HepG2 (cell line): ENCODE data around the gene PCIF1. TPM values are rescaled to one million over a fixed set of nuclear protein-coding genes. Genes with fewer than 3 reads are reported as not detected.

Source experiments
- AGO1 ChIP-seq: fragments of 200-400 bp; formaldehyde crosslinking; IDR thresholded peaks from 2 replicates; pipeline ENCODE4 v1.6.1; 2017; ENCODE audit warnings: mild to moderate bottlenecking, low read depth, low read length, moderate library complexity; ENCODE audit not compliant: poor library complexity, severe bottlenecking
- FIP1L1 ChIP-seq: fragments of 200-400 bp; formaldehyde crosslinking; IDR thresholded peaks from 2 replicates; pipeline ENCODE4 v1.6.1; 2018; ENCODE audit warnings: low read depth, mild to moderate bottlenecking, low read length, moderate library complexity, borderline replicate concordance; ENCODE audit not compliant: insufficient read depth
- FOXO4 ChIP-seq: sonication (generic); formaldehyde crosslinking; conservative IDR thresholded peaks from 2 replicates; pipeline ENCODE4 v1.8.1; 2023; ENCODE audit warnings: missing genetic modification reagents
- MATR3 ChIP-seq: sonication (generic); formaldehyde crosslinking; IDR thresholded peaks from 2 replicates; pipeline ENCODE4 v1.4.0; 2020; ENCODE audit warnings: missing genetic modification reagents
- MAX ChIP-seq: IDR thresholded peaks from 2 replicates; pipeline ENCODE4 v1.6.1; 2012; ENCODE audit warnings: inconsistent platforms
- MLLT10 ChIP-seq: sonication (generic); formaldehyde crosslinking; IDR thresholded peaks from 2 replicates; pipeline ENCODE4 v1.4.0; 2020; ENCODE audit warnings: missing genetic modification reagents
- RFX5 ChIP-seq: IDR thresholded peaks from 2 replicates; pipeline ENCODE4 v1.6.1; 2011; ENCODE audit warnings: low read depth, low read length, improper control_type of control experiment
- SALL2 ChIP-seq: sonication (generic); formaldehyde crosslinking; IDR thresholded peaks from 2 replicates; pipeline ENCODE4 v1.8.1; 2023; ENCODE audit warnings: mild to moderate bottlenecking, missing genetic modification reagents, inconsistent platforms
- U2AF2 ChIP-seq: fragments of 200-400 bp; formaldehyde crosslinking; IDR thresholded peaks from 2 replicates; pipeline ENCODE4 v1.6.1; 2017; ENCODE audit warnings: low read depth, mild to moderate bottlenecking, low read length
- ZBTB2 ChIP-seq: sonication (generic); formaldehyde crosslinking; IDR thresholded peaks from 2 replicates; pipeline ENCODE4 v1.8.0; 2022; ENCODE audit warnings: low read depth, missing genetic modification reagents
- ZBTB39 ChIP-seq: sonication (generic); formaldehyde crosslinking; IDR thresholded peaks from 2 replicates; pipeline ENCODE4 v1.5.0; 2020; ENCODE audit warnings: missing genetic modification reagents
- ZNF138 ChIP-seq: sonication (generic); formaldehyde crosslinking; IDR thresholded peaks from 2 replicates; pipeline ENCODE4 v1.5.0; 2020; ENCODE audit warnings: mild to moderate bottlenecking, low read depth, missing genetic modification reagents
- ZNF318 ChIP-seq: sonication (generic); formaldehyde crosslinking; IDR thresholded peaks from 2 replicates; pipeline ENCODE4 v1.4.0; 2020; ENCODE audit warnings: mild to moderate bottlenecking, missing genetic modification reagents
- ZNF337 ChIP-seq: sonication (generic); formaldehyde crosslinking; IDR thresholded peaks from 2 replicates; pipeline ENCODE4 v1.5.1; 2020; ENCODE audit warnings: missing genetic modification reagents, low read depth, mild to moderate bottlenecking, borderline replicate concordance
- polyA plus RNA-seq, 8 experiments: library from polyadenylated mRNA; depleted of rRNA in 3 of 8; stranded (reverse) in 7 of 8; unstranded in 1 of 8; fragments of >200 nt; fragmentation: Illumina TruSeq in 4 of 8; extraction: Trizol in 4 of 8; gene quantifications; 2 replicates each; pipeline versions ENCODE4 v1.2.1 to v1.2.3, GENCODE V29; 2011 to 2016; ENCODE audit warnings: low read depth in 4 of 8, missing spikeins in 1 of 8, mixed read lengths in 1 of 8; ENCODE audit not compliant: insufficient read depth in 1 of 8
- total RNA-seq, 5 experiments: library from RNA; depleted of rRNA; stranded (reverse); fragments of >200 nt; fragmentation: Illumina TruSeq; extraction: Trizol; gene quantifications; 2 replicates each; pipeline ENCODE4 v1.2.3, GENCODE V29; 2016; ENCODE audit warnings: low read depth in 1 of 5

Gene PCIF1
- total and polyA plus RNA-seq, 2 of the 13 experiments (the other 11 are each of a cell fraction or from before 2014, with no cell fraction given): 20.9 to 24.4 TPM

- TF ChIP-seq FIP1L1 (no peak), AGO1 (no peak), MATR3 (CRISPR knock-in tag) (no peak), FOXO4 (0 out of 2 replicates have a peak, but pooled peaks have one; percentile 57), RFX5 (peak; percentile 62), MAX (peak; percentile 97), ZNF138 (CRISPR knock-in tag) (0 out of 2 replicates have a peak, but pooled peaks have one; percentile 55), ZNF318 (CRISPR knock-in tag) (no peak), MLLT10 (CRISPR knock-in tag) (0 out of 2 replicates have a peak, but pooled peaks have one; percentile 27), SALL2 (CRISPR knock-in tag) (peak; percentile 81), U2AF2 (no peak), ZNF337 (no peak; the same call in 1 of the 2 replicates), ZBTB39 (CRISPR knock-in tag) (peak; percentile 57; the same call in 1 of the 2 replicates), ZBTB2 (CRISPR knock-in tag) (no peak)
Observed at GRCh38 chr20:45890077-45890984, 44.2 kb upstream of the PCIF1 start (continued).
